ENCODE data around the gene A2M.

GRCh38 chr12:9147461-9147860, 31.7 kb upstream of the A2M start:
- no peak for TF ChIP-seq PHTF2 (CRISPR knock-in tag; IDR thresholded peaks at IDR 0.05)
- no peak for TF ChIP-seq CTCF (IDR thresholded peaks at IDR 0.05 in 2 of 3, conservative IDR thresholded peaks at IDR 0.05 in 1 of 3; ENCODE audit: insufficient read depth in 2 of 3, low read depth in 1 of 3, low read length in 3 of 3)
- no peak for TF ChIP-seq POU5F1 (IDR thresholded peaks at IDR 0.05; ENCODE audit: borderline replicate concordance, low read depth, low read length, partially characterized antibody)
- no peak for TF ChIP-seq POLR2AphosphoS5 (IDR thresholded peaks at IDR 0.05; ENCODE audit: control insufficient read depth, insufficient read depth, low read depth, low read length)
- TF ChIP-seq, protein P1, sequence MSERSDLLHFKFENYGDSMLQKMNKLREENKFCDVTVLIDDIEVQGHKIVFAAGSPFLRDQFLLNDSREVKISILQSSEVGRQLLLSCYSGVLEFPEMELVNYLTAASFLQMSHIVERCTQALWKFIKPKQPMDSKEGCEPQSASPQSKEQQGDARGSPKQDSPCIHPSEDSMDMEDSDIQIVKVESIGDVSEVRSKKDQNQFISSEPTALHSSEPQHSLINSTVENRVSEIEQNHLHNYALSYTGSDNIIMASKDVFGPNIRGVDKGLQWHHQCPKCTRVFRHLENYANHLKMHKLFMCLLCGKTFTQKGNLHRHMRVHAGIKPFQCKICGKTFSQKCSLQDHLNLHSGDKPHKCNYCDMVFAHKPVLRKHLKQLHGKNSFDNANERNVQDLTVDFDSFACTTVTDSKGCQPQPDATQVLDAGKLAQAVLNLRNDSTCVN (CRISPR knock-in tag; IDR thresholded peaks at IDR 0.05) = no peak
- no peak for TF ChIP-seq ZNF655 (CRISPR knock-in tag; IDR thresholded peaks at IDR 0.05)
- TF ChIP-seq, protein P2, sequence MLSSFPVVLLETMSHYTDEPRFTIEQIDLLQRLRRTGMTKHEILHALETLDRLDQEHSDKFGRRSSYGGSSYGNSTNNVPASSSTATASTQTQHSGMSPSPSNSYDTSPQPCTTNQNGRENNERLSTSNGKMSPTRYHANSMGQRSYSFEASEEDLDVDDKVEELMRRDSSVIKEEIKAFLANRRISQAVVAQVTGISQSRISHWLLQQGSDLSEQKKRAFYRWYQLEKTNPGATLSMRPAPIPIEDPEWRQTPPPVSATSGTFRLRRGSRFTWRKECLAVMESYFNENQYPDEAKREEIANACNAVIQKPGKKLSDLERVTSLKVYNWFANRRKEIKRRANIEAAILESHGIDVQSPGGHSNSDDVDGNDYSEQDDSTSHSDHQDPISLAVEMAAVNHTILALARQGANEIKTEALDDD (IDR thresholded peaks at IDR 0.05) = no peak
- TF ChIP-seq EP300 (IDR thresholded peaks at IDR 0.05; ENCODE audit: low read length) = no peak
- TF ChIP-seq PCBP1 (IDR thresholded peaks at IDR 0.05; ENCODE audit: low read depth, low read length, poor library complexity, severe bottlenecking) = no peak

All from K562 (cell line).